ENCODE measurements around the gene IL7R.

The IL7R gene

GRCh38 chr5:35880156-35880555 is 23.5 kb downstream of the IL7R start:
- no peak for DNase-seq (ENCODE audit: extremely low read depth, low read depth)
- TF ChIP-seq, protein P1, sequence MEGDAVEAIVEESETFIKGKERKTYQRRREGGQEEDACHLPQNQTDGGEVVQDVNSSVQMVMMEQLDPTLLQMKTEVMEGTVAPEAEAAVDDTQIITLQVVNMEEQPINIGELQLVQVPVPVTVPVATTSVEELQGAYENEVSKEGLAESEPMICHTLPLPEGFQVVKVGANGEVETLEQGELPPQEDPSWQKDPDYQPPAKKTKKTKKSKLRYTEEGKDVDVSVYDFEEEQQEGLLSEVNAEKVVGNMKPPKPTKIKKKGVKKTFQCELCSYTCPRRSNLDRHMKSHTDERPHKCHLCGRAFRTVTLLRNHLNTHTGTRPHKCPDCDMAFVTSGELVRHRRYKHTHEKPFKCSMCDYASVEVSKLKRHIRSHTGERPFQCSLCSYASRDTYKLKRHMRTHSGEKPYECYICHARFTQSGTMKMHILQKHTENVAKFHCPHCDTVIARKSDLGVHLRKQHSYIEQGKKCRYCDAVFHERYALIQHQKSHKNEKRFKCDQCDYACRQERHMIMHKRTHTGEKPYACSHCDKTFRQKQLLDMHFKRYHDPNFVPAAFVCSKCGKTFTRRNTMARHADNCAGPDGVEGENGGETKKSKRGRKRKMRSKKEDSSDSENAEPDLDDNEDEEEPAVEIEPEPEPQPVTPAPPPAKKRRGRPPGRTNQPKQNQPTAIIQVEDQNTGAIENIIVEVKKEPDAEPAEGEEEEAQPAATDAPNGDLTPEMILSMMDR (IDR thresholded peaks at IDR 0.05; ENCODE audit: low read depth, low read length, missing control alignments) = no peak
- no peak overlapping the region for H3K4me3 ChIP-seq (replicated peaks; ENCODE audit: low read depth, low read length)

- DNase-seq (ENCODE audit: extremely low read depth, low read depth) = no peak
- no peak overlapping the region for H3K4me3 ChIP-seq (replicated peaks; ENCODE audit: low read depth, low read length)
- TF ChIP-seq, protein P1 (IDR thresholded peaks at IDR 0.05; ENCODE audit: low read depth, low read length, missing control alignments) = no peak
These were observed 25.1 kb downstream of the IL7R start for GRCh38 chr5:35881758-35882157.

DNA sequence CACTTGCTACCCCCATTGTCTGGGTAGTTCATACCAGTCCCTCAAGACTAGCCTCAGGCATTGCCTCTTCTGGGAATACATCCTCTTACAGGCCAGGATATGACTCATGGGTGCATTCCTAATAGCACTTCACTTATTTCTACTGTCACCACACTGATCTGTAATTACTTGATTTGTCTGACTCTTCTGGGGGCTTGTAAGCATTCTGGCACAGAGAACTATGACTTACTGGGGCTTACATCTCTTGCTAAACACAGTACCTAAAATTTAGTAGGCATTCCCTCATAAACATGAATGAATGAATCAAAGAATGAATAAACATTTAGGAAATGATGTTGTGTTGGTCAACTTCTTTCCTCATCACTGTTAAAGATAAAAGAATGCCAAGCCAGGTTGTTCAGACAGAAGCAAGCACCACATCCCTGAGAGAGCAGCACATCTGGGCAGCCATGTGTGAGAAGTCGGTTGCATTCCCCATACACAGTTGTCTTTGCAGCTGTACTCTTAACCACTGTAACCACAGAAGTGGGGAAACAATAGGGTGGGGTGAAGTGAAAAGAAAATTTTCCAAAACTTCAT is 27.6 kb downstream of the IL7R start:
- TF ChIP-seq, protein P1 (IDR thresholded peaks at IDR 0.05; ENCODE audit: low read depth, low read length, missing control alignments) = no peak
- peak; percentile 91 for DNase-seq (ENCODE audit: extremely low read depth, low read depth)
- H3K4me3 ChIP-seq (replicated peaks; ENCODE audit: low read depth, low read length) = no peak overlapping the region

DNA sequence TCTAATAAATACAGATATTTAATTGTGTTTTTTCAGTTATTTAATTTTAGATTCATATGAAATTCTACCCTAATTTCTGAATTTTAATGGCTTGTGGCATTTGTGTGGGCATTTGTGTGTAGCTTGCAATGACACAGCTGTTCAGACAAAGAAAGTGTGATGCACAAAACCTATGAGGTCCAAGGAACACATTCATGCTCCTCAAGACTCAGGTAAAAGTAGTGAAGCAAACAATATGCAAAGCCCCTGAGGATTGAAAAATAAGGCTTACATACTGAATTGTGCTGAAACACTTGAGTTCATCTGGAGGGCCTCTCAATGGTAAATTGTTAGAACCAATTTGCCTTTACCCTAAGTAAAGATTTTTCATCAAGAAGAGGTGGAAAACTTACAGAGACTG is 28.1 kb downstream of the IL7R start:
- no peak overlapping the region for H3K4me3 ChIP-seq (replicated peaks; ENCODE audit: low read depth, low read length)
- DNase-seq (ENCODE audit: extremely low read depth, low read depth) = no peak
- TF ChIP-seq, protein P1 (IDR thresholded peaks at IDR 0.05; ENCODE audit: low read depth, low read length, missing control alignments) = no peak

- no peak for DNase-seq (ENCODE audit: extremely low read depth, low read depth)
- TF ChIP-seq, protein P1 (IDR thresholded peaks at IDR 0.05; ENCODE audit: low read depth, low read length, missing control alignments) = no peak
- no peak overlapping the region for H3K4me3 ChIP-seq (replicated peaks; ENCODE audit: low read depth, low read length)
These were observed 29.7 kb downstream of the IL7R start for GRCh38 chr5:35886381-35886780.

DNA sequence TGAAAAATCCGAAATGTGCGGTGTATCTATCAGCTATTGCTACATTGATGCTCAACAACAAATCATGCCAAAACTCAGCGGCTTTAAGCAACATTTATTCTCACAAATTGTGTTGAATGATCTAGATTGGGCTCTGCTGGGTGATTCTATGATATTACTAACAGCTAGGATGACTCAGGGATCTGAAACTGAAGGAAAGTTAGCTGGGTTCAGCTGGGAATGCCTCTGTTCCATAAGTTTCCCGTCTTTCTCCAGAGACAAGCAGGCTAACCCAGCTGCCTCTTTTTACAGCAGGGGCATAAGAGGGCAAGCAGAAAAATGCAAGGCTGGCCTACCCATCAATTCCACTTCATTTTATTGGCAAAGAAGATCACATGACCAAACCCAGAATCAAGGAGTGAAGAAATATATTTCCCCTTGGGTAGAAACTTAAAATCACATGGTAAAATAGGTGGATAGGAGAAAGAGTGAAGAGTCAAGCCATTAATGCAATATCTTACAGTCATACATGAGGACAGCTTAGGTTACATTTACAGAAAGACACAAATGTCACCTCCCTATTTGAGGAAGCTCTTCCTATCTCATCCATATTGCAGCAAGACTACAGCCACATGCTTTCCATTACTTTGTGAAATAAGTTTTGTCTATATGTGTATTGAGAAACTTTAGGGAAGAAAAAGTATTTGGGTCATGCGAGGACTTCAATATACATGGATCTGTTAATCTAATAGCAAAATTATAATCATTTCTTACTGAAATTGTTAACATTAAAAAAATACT is 30.8 kb downstream of the IL7R start:
- no peak for DNase-seq (ENCODE audit: extremely low read depth, low read depth)
- H3K4me3 ChIP-seq (replicated peaks; ENCODE audit: low read depth, low read length) = no peak overlapping the region
- TF ChIP-seq, protein P1 (IDR thresholded peaks at IDR 0.05; ENCODE audit: low read depth, low read length, missing control alignments) = no peak
